A172 (cell line): Measurements from ENCODE around the gene SLC35D2. TPM values are rescaled to one million over a fixed set of nuclear protein-coding genes. Genes with fewer than 3 reads are reported as not detected.

Experiments
- DNase-seq: peaks from one replicate; pipeline ENCODE4 v3.0.0-alpha.2; 2015; ENCODE audit warnings: low spot score
- total RNA-seq: library from RNA; depleted of rRNA; stranded (reverse); fragments of >200 nt; shearing (Covaris generic); gene quantifications from 2 replicates; pipeline ENCODE4 v1.2.3, GENCODE V29; 2014; rRNA removed

SLC35D2 gene
- 42.4 and 47.9 TPM in 2 replicates for total RNA-seq

DNA sequence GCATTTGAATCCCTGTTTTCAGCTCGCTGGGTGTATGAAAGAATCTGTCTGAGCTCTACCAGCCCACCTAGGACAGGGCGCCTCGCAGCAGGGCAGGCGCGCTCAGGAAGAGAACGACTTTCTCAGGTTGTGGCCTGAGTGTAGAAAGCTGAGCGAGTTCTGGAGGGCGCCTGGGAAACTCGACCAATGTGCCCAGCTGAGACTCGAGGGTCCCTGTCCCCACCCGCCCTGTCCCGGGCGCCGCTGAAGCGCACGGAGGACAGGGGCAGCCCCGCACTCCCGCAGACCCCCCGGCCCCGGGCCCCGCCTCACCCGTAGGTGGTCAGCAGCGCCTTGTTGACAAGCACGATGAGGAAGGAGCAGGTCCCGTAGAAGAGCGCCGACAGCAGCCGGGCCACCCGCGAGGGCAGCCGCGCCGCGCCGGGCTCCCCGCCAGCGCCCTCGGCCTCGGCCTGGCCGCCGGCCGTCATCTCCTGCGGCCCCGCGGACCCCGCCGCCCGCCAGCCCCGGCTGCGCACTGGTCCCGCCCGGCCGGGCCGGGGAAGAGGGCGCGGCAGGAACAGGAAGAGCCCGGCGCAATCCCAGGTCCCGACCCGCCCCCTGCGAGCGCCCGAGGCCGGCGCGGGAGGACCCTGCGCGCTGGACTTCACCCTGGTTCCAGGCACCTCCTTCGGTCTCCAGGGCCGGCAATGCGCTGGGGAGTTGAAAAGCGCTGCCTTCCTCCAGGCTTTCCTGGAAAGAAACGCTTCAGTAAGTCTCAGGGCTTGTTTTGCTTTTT is at the start of gene SLC35D2:
Gene SLC35D2, minus strand, starts transcription at position 547 of the 778 bp plus-strand sequence. Its CDS starts 77 bp downstream, at position 470.
- peak; percentile 61 for DNase-seq

DNA sequence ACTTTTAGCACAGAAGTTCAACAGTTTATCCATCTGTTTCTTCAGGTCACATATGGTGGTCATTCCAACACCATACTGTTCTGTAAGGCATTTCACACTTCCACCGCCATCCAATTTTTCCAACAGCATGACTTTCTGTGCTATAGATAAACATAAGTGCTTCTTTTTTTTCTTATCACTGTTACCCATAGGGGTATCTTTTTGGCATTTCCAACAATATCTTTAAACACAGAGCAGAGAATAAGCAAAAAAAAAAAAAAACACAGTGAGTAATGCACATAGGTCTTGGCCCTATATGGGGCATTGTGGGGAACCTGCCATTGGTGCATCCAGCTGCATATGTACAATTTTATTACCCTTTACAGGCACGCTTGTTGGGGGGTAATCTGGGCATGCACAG is 46.9 kb upstream of the SLC35D2 start:
- no peak for DNase-seq

DNA sequence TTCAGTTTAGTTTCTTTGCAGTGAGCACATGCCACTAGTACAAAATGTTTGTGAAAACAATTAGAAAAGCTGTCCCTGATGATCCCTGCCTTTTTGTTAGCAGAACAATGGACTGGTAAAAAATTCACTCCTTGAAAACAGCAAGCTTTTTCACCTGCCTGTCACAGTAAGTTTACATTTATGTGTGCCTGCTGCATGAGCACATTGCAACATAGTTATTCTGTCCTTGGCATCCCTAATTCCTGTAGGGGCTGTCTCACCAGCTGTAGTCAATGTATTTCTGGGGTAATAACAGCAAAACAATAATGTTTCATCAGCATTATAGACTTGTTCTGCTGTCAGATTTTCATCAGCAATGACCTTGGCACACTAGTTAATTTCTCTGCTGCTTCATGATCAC is 46.2 kb upstream of the SLC35D2 start:
- DNase-seq = no peak

DNA sequence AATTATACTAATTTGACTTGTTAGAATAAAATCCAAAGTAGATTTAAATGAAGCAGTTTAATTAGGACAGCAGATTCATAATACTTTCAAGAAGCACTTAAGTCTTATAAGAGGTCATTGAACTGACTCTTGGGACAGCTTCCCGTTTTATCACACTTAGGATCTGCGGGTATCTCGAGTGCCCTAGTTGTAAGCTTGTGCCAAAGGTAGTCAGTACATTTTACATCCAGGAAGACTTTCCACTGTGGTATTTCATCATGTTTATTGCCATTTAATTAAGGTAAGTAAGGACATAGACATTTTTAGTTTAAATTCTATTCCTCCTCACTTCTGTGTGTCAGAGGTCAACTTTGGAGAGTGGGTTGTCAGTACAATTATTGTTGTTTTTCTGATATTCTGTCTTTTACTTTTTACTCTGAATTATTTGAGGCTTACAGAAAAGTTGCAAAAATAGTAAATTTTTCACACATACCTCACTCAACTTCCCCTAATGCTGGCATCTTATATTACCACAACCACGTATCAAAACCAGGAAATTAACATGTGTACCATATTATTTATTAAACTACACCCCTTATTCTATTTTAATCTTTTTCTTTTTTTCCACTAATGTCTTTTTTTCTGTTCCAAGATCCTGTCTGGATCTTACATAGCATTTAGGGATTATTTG is 42.1 kb upstream of the SLC35D2 start:
- no peak for DNase-seq

DNA sequence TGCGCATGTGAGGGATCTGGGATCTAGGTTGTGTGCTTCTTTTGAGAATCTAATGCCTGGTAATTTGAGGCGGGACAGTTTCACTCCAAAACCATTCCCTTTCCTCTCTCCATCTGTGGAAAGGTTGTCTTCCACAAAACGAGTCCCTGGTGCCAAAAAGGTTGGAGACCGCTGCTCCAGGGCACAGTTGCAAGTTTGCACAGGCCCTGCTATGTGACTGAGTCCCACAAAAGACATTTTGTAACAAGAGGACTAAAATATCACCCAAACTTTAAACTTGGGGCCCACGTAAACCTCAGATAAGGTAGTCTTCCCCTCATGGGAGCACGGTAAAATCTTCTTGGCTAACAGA is 40.5 kb upstream of the SLC35D2 start:
- no peak for DNase-seq

DNA sequence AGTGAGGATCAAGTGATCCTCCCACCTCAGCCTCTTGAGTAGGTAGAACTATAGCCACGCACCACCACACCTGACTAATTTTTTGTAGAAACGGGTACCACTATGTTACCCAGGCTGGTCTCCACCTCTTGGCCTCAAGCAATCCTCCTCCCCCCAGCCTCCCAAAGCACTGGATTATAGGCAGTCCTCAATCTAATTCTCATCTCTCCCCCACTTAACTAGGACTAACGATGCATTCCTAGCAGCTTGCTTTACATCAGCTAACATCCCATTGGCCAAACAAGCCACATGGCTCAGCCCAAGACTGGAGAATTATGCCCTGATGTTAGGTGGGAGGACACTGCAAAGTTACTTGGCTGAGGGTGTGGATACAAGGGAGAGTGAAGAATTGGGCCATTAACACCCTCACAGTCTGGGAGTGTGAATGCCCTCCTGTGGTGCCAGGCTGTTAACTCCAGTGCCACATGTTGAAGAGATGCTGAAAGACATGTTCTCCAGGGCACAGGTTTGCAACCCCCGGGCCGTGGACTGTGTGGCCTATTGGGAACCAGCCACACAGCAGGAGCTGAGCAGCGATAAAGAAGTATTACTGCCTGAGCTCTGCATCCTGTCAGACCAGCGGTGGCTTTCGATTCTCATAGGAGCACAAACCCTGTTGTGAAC is 39.9 kb upstream of the SLC35D2 start:
- DNase-seq = no peak

DNA sequence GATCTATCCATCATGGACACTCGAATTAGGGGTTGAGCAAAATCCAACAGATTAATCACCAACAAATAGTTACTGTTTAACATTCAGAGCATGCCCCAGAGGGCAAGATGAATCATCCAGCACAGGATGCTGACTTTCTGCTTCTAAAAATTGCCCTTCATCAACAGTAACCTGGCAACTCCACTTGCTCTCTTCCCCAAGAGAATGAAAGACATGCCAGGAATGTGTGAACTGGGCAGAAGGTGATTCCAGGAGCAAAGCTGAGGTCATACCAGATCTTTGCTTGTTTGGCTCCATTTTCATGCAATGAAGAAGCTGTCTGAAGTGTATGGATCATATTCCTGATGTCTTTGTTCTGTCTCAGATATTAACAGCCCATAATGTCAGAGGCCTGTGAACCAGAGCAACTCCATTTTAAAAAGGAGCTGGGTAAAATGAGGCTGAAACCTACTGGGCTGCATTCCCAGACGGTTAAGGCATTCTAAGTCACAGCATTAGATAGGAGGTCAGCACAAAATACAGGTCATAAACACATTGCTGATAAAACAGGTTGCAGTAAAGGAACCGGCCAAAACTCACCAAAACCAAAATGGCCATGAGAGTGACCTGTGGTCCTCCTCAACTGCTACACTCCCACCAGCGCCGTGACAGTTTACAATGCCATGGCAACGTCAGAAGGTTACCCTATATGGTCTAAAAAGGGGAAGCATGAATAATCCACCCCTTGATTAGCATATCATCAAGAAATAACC is 37.1 kb upstream of the SLC35D2 start:
- DNase-seq = peak; percentile 100

DNA sequence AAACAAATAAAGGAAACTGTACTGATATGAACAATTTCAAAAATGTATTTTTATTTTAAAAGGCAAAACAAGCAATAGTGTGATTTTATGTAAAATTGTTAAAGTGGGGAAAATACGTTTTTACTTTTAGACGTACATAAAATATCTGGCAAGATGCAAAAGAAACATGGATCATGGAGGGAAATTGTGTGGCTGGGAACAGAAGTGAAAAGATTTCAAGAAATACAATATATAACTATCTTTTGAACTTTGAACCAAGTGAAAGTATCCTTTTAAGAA is 36.1 kb upstream of the SLC35D2 start:
- DNase-seq = no peak

DNA sequence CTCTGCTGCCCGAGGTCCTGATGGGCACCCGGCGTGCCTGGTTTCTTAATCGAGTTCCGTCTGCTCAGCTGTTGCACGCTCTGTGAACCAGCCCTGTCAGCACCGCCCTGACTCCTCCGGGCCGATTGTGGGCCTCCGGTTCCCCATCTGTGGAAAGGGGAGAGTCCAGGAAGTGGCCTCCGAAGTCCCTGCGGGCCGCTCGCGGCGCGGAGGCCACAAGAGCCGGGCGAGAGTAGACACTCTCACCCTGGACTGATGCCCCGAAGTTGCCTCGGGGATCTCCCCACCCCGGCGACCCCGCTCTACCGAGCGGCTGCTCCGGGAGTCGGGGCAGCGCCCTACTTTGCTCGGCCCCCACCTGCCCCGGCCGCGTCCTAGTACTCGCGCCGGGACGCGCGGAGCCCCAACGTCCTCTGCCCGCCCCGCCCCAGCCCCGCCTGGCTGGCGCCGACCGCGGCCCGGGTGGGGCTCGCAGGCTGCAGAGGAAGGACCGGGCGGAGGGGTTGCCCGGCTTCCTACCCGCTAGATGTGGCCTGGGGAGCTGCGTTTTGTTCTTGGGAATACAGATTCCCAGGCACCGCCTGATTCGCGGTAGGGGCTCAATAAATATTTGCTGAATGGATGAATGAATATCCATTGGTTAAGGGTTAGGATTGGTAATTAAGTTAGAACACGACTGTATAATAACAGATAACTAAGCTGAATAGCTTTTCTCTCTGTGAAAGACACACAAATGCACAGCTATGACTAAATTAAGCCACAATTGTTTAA is 35.6 kb upstream of the SLC35D2 start:
- peak; percentile 71 for DNase-seq

DNA sequence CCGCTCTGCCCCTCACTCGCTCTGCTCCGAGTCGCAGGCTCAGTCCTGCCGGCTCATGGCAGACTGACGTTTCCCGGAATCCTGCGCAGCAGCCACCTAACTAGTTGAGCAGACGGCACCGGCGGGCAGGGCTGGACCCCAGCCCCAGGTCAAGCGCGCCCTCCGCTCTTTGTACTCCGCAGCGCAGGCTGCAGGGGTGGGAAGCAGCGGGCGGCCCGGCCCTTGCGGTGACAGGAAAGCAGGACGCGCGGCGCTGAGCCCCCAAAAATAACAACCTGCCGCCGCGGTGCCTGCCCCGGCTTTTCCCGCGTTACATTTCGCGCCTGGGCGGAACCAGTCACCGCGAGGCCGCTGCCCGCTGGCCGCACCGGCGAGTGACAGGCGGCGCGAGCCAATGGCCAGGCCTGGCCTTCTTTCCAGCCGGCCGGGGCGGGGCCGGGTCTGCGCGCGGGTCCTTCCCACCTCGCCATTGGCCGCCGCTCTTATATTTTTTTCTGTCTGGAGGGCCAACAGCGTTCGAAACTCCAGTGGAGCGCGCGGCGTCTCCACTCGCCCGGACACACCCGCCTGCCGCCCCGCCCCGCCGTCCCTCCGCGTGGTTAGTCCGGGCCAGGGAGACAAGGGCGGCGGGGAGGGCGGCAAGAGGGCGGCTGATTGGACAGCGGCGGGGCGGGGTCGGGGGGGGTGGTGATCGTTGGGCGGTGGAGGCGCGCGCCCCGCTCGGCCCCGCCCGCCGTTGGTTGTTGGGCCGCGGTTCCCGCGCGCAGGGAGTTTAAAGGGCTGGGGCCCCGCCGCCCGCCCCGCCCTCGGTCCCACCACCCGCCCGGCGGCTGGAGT is 34.8 kb upstream of the SLC35D2 start, which contains the start of gene ZNF367:
Gene ZNF367, minus strand, starts transcription at position 288 of the 837 bp plus-strand sequence. CDS start 338 bp downstream, outside the sequence.
- peak; percentile 98 for DNase-seq

DNA sequence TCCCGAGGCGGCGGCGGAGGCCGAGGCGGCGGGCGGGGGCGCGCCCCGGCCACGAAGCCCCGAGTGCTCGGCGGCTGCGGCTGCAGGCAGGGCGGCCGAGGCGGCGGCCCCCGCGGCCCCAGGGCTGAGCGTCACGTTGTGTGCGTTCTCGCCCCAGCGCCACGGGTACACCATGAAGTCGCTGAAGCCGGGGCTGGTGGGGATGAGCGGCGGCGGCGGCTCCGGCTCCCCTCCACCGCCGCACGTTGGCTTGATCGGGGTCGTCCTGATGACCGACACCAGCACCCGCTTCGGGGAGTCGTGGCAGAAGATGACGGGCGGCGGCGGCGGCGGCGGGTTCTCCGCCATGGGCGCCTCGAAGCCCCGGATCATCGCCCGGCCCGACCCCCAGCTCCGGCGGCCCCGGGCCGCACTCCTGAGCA is 34.2 kb upstream of the SLC35D2 start:
- DNase-seq = no peak

DNA sequence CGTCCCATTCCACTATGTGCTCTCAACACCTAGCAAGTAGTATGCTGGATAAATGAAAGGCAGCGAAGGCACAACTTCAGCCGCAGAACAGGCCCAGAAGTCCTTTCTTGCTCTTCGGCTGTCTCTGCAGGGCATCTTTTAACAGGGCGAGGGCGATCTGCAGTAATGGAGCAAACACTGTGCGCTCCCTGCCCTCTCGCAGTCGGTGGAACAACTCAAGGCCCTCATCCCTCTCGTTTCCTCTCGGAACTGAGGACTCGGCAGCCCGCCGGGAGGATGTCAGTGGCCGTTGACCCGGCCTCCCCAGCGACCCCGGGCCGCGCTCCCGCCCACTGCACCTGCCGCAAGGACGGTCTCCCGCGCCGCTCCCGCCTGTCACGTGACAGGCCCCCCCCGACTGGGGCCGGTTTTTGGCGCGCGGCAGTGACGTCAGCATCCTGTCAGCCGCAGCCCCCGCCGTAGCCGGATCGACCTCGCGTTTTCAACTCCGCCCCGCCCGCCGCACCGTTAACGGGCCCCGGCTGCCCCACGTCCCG is 33.6 kb upstream of the SLC35D2 start:
- DNase-seq = peak; percentile 83

DNA sequence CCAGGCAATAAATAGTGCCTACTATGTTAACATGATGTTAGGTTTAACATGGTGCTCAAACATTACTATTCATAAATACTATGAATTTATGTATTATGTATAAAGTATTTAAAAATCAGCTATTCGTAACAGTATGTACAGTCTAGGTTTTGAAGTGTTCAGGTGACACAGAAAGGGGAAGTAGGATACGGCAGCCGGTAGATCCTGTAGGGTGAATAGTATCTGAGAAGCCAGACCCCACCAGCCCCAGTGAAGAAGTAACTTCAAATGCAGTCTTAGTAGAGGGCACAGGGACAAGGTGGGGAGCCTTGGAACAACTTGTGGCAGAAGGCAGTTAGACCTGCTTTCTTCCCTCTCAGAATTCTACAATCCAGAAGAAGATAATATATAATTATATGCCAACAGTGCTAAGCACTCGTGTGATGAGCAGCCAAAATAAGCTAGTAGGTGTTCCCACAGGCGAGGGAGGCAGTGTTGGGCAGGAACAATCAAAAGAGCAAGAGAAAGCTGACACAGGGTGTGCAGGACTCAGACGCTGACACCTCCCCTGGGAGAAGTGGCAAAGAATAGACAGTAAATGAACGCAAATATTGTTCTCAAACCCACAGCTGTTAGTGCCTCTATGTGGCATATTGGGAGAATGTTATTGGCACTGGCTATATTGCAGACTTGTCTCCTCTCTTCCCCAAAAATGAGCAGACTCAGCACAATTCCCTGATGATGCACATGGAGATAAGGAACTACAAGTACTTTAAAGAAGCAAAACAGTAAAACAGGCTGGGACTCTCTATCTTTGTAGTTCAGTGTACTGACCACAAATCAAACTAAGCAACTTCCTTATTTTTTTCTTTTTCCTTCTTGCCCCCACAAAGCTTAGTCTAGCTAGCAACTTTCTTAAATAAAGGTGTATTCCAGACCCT is 30.1 kb upstream of the SLC35D2 start:
- DNase-seq = no peak

DNA sequence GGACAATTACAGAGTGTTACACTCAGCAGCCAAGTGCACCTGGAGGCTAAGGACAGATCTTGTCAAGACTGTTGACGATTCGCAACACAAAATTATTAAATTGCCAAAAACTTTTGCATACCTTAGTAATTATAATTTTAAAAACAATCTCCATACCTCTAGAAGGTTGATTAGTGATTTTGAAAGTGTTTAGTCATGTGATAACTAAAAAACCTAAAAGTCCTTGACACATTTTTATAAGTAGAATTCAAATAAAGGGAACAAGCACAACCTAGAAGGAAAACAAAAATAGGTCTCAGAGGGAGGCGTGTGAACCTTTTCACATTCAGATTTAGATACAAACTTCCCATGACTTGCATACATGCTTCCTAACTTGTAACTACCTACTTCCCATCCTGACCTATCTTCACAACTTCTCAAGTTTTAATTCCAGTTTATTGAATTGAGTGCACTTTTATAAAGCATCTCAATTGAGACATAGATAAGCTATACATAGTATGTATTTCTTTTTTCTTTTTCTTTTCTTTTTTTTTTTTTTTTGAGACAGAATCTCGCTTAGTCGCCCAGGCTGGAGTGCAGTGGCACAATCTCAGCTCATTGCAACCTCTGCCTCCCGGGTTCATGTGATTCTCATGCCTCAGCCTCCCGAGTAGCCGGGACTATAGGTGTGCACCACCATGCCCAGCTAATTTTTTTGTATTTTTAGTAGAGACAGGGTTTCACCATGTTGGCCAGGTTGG is 28.8 kb upstream of the SLC35D2 start:
- DNase-seq = no peak

DNA sequence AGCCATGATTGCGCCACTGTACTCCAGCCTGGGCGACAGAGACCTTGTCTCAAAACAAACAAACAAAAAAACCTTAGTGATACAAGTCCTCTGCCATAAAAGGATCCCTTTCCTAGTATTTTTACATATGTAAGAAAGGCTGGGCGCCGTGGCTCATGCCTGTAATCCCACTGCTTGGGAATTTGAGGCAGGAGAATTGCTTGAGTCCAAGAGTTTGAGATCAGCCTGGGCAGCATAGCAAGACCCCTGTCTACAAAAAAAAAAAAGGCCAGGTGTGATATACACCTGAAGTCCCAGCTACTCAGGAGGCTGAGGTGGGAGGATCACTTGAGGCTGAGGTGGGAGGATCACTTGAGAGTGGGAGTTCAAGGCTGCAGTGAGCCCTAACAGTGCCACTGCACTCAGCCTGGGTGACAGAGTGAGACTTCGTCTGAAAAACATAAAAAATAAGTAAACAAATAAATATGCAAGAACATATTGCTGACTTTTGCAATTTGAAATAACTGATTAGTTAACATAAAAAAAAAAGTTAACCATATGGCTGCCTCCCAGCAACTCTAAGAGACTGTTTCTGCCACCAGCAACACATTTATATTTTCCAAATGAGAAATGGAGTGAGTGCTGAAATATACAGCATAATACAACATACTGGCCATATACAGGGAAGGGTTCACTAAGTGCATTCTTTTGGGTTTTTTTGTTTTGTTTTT is 27.8 kb upstream of the SLC35D2 start:
- DNase-seq = no peak

DNA sequence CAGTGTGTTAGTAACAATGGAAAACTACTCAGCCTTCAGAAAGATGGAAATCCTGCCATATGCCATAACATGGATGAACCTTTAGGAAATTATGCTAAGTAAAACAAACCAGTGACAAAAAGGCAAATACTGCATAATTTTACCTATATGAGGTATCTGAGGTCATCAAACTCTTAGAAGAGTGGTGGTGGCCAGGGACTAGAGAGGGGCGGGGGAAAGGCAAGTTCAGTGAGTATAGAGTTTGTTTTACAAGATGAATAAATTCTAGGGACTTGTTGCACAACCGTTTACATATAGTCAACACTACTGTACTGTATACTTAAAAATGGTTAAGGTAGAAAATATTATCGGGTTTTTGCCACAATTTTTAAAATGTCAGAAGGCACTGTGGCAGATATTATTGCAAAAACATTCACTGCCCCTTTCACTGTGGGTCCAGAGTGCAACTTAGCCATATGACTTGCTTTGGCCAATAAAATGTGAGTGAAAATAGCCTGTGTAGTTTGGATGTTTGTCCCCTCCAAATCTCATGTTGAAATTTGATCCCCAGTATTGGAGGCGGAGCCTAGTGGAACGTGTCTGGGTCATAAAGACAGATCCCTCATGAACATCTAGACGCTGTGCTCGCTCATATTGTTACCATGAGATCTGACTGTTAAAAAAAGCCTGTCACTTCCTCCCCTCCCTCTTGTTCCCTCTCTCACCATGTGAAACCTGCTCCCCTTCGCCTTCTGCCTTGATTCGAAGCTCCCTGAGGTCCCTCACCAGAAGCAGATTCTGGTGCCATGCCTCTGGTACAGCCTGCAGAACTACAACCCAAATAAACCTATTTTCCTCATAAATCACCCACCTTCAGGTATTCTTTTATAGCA is 25.1 kb upstream of the SLC35D2 start:
- DNase-seq = no peak
